ENCODE results near the gene SLC37A1.
"Not testable (repeated sequence)": the region's sequence is repeated elsewhere in the genome, so short reads cannot be mapped to it uniquely, and the experiment has no call there.

Gene SLC37A1

DNA sequence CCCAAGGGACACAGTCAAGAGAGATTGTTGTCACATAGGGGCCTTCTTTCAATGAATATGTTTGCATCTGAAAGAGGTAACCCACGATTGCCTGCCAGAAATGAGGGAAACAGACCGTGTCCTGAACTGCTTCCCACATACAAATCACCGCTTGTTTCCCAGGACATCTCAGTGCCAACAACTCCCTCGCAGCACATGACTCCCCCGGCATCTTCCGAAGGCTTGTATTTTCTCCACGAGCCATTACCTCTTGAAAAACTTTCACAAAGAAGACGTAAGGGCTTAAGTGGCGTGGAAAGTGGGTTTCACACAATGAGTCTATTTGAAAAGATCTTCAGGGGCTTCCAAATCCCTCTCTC is 108.1 kb downstream of the SLC37A1 start:
- no peak for DNase-seq (ENCODE audit: low spot score)

DNA sequence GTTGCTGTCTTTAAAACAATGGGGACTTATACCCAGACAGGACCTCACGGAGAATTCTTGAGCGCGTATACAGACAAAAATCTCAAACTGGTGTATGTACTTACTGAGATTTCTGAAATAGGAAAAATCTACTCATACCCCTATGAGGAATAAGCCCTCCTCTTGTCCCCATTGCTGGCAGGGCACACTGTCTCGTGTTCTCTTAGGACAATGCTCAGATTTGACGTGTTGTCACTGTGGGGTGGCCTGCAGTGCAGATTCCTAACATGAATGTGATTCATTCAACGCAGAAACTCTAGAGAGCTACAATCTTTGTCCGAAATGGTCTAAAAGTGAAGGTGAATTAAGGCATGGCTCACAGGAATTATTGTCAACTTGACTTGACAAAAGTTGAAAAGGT is 108.6 kb downstream of the SLC37A1 start:
- TF ChIP-seq, protein P1, sequence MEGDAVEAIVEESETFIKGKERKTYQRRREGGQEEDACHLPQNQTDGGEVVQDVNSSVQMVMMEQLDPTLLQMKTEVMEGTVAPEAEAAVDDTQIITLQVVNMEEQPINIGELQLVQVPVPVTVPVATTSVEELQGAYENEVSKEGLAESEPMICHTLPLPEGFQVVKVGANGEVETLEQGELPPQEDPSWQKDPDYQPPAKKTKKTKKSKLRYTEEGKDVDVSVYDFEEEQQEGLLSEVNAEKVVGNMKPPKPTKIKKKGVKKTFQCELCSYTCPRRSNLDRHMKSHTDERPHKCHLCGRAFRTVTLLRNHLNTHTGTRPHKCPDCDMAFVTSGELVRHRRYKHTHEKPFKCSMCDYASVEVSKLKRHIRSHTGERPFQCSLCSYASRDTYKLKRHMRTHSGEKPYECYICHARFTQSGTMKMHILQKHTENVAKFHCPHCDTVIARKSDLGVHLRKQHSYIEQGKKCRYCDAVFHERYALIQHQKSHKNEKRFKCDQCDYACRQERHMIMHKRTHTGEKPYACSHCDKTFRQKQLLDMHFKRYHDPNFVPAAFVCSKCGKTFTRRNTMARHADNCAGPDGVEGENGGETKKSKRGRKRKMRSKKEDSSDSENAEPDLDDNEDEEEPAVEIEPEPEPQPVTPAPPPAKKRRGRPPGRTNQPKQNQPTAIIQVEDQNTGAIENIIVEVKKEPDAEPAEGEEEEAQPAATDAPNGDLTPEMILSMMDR (IDR thresholded peaks at IDR 0.05): no peak
- no peak for DNase-seq (ENCODE audit: low spot score)
- Histone ChIP-seq H3K27ac (no peak overlapping the region), H3K4me3 (no peak overlapping the region)

More for the DNA sequence above, 108.1 kb downstream of the SLC37A1 start:
- no peak overlapping the region for H3K27ac ChIP-seq
- TF ChIP-seq, protein P1 (IDR thresholded peaks at IDR 0.05): no peak
- H3K4me3 ChIP-seq: no peak overlapping the region

DNA sequence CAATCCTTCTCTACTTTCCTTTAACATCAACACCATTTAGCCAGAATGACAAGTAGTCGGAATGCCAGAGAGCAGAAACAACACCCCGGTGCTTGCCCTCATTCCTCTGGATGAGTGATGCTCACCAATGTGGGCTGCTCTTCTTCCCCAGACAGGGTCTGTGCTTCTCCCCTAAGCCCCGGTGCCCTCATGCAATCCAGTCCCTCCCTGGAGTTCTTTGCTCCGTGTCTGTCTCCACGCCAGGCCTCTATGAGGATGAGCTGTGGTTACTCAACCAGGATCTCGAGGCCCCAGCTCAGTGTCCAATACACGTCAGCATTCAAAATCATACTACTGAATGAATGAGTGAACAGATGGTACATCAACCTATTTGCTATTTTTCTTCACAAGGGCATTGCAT is 110.0 kb downstream of the SLC37A1 start:
- Histone ChIP-seq H3K4me3 (no peak overlapping the region), H3K27ac (no peak overlapping the region)
- DNase-seq (ENCODE audit: low spot score): no peak
- TF ChIP-seq, protein P1 (IDR thresholded peaks at IDR 0.05): no peak

DNA sequence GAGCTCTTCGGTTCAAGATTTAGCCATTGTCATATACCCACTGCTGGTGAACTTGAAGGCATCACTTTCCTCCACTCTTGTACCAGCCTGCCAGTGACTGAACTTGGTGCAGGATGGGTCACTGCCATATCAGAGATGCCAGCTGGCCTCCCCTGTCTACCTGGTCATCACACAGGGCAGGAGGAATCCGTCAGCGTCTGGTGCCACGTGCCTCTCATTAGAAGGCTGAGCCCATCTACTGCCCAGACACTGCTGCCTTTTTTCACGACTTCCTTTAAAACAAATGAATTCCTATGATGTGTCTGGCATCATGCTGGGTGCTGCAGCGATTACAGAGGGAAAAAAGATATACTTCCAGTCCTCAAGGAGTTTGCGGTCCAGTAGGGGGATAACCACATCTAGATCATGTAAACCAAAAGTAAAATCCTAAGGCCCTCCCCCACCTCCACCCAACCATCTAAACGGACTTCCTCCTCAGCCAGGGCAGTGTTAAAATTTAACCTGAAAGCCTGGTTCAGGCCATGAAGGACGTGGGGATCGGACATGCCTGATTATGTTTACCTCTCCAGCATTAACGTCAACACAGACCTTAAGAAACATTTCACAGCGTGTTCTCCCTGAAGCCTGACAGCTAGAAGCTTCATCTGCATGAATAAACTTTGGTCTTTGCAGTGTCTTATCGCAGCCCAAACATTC is 110.6 kb downstream of the SLC37A1 start:
- Histone ChIP-seq H3K4me3 (no peak overlapping the region), H3K27ac (no peak overlapping the region)
- no peak for DNase-seq (ENCODE audit: low spot score)
- TF ChIP-seq, protein P1 (IDR thresholded peaks at IDR 0.05): no peak

DNA sequence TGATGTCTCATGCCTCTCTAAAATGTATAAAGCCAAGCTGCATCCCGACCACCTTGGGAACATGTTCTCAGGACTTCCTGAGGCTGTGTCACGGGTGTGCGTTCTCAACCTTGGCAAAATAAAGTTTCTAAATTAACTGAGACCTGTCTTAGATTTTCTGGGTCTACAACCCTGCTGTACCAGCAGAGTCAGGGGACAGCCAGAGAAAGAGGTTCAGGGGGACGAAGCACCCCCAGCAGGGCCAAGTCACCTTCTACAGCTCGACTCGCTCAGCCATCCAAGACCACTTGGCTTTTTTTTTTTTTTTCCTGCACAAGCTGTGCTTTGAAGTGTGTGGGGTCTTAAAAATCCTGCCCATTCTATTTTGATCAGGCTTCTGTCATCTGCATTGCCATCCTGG is 111.3 kb downstream of the SLC37A1 start:
- Histone ChIP-seq H3K4me3 (no peak overlapping the region), H3K27ac (no peak overlapping the region)
- DNase-seq (ENCODE audit: low spot score): no peak
- TF ChIP-seq, protein P1 (IDR thresholded peaks at IDR 0.05): no peak

DNA sequence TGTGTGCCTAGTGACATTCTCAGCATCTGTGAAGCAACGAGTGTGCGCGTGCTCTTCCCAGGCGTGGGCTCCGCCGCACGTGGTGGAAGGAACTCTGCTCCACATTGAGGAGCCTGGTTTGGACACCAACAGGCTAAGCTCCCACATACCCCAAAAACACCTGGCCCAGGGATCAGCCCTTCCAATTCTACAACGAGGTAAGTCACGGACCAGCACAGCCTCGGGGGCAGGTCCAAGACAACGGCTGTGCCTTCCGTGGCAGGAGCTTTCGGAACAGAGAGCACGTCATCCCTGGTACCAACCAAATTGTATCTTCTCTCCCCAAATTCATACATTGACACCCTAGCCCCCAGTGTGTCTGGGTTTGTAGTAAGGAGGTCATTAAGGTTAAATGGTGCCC is 112.5 kb downstream of the SLC37A1 start:
- H3K4me3 ChIP-seq: no peak overlapping the region
- no peak for DNase-seq (ENCODE audit: low spot score)
- TF ChIP-seq, protein P1 (IDR thresholded peaks at IDR 0.05): no peak
- no peak overlapping the region for H3K27ac ChIP-seq

DNA sequence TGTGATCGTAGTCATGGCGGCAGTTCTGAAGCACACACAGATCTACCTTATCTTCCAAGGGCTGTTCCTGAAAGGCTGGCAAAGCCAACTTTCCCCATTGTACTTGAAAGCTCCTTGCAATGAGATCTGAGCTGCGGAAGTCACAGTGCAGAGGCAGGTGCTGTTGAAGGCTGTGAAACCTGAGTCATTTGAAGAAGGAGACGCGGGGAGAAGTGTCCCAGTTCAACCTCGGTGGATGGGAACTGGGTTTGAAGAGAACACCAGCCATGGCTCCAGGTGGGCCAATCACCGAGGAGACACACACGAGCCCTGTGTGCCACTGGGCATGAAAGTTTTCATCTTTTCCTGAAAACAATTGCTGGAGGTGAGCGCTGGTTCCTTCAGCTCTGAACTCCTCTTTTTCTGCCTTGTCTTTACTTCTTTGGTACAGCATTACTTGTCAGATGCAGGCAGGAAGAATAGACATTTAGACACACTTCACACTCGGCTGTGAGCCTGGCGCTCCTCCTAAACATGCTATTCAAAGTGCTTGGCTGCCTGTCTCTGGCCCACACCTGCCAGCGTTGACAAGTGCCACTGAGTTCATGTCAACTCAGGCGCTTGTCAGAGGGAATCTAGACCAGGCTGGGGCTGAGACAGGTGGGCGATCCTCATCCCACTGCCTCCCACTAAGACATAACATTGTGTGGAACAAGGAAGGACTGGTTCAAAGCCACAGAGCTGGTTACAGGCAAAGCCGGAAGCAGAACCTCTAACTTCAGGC is 114.1 kb downstream of the SLC37A1 start:
- Histone ChIP-seq H3K27ac (no peak overlapping the region), H3K4me3 (no peak overlapping the region)
- TF ChIP-seq, protein P1 (IDR thresholded peaks at IDR 0.05): no peak
- DNase-seq (ENCODE audit: low spot score): peak; percentile 50

DNA sequence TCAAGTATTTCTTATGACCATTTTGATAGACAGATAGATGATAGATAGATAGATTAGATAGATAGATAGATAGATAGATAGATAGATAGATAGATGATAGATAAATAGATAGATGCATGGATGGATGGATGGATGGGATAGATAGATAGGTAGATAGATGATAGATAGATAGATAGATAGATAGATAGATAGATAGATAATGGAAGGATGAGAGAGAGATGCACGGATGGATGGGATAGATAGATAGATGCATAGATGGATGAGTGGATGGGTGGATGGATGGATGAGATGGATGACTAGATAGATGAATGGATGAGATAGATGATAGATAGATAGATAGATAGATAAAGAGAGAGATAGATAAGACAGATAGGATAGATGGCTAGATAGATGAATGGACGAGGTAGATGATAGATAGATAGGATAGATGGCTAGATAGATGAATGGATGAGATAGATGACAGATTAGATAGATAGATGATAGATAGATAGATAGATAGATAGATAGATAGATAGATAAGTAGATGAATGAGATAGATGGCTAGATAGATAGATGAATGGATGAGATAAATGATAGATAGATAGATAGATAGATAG is 114.9 kb downstream of the SLC37A1 start:
- DNase-seq (ENCODE audit: low spot score); H3K27ac ChIP-seq; H3K4me3 ChIP-seq: not testable (repeated sequence)

Measured in coronary artery (tissue), 2 donors.